ENCODE results near the gene IL17RD.

GRCh38 chr3:57158325-57158724, 6.8 kb downstream of the IL17RD start:
- TF ChIP-seq POLR2A (IDR thresholded peaks at IDR 0.05) = no peak
- no peak for TF ChIP-seq CTCF (IDR thresholded peaks at IDR 0.05)
